B cell (primary cell): Measurements from ENCODE around the gene HLCS. TPM values are rescaled to one million over a fixed set of nuclear protein-coding genes. Genes with fewer than 3 reads are reported as not detected.

Experiments
- ATAC-seq: fragments of 200-7000 bp; cut with Tn5 transposase; one replicate; pipeline ENCODE4 v1.10.0; 2021; ENCODE audit warnings: low read depth, mild to moderate bottlenecking, moderate number of reproducible peaks, moderate library complexity
- CTCF ChIA-PET: fragments of 350-600 bp; sonication (Branson Sonifier 250); formaldehyde crosslinking; loops from one replicate; lab custom pipeline; 2021; ENCODE audit warnings: antibody characterized with exemption, inconsistent platforms; lab: Charles Lee
- POLR2A ChIA-PET: fragments of 350-600 bp; sonication (Branson Sonifier 250); formaldehyde crosslinking; loops from one replicate; lab custom pipeline; 2021; ENCODE audit warnings: antibody characterized with exemption; lab: Charles Lee
- DNase-seq: peaks from one replicate; pipeline ENCODE4 v3.0.0; 2013
- H2AFZ ChIP-seq: 2 replicates; pipeline ENCODE4 v1.6.1; 2012; ENCODE audit warnings: mild to moderate bottlenecking, low read depth, low read length; ENCODE audit not compliant: insufficient read depth, poor library complexity, severe bottlenecking
- H3K27ac ChIP-seq, 2 donors: 1 replicate in 1 of 2; 2 replicates in 1 of 2; pipeline ENCODE4 v1.5.1; 2012 to 2013; ENCODE audit warnings: low read length in 2 of 2, mild to moderate bottlenecking in 2 of 2, moderate library complexity in 1 of 2
- H3K27me3 ChIP-seq, 4 experiments: fragments of 200-600 bp in 1 of 4; sonication (generic) in 1 of 4; replicated peaks in 1 of 4; 1 replicate in 2 of 4; 2 replicates in 2 of 4; pipeline versions ENCODE4 v1.6.1 to v1.7.0; 2013 to 2016; ENCODE audit warnings: low read length in 3 of 4, mild to moderate bottlenecking in 2 of 4, mixed read lengths in 1 of 4, moderate library complexity in 1 of 4; ENCODE audit not compliant: insufficient read depth in 4 of 4, control insufficient read depth in 3 of 4; ENCODE audit errors: control extremely low read depth in 1 of 4
- H3K36me3 ChIP-seq, 2 experiments: replicated peaks in 1 of 2; 1 replicate in 1 of 2; 2 replicates in 1 of 2; pipeline versions ENCODE4 v1.6.1 to v1.7.1; 2013; ENCODE audit warnings: low read length in 1 of 2; ENCODE audit not compliant: insufficient read depth in 2 of 2, control insufficient read depth in 1 of 2; ENCODE audit errors: control extremely low read depth in 1 of 2, extremely low read depth in 1 of 2
- H3K4me1 ChIP-seq, 2 donors: fragments of 200-600 bp in 1 of 2; sonication (generic) in 1 of 2; 1 replicate in 1 of 2; 2 replicates in 1 of 2; pipeline versions ENCODE4 v1.5.1 to v1.6.1; 2013 to 2017; ENCODE audit warnings: low read length in 2 of 2; ENCODE audit not compliant: control insufficient read depth in 2 of 2, insufficient read depth in 2 of 2
- H3K4me2 ChIP-seq: replicated peaks from 2 replicates; pipeline ENCODE3; 2012; ENCODE audit warnings: mild to moderate bottlenecking, low read depth, low read length; ENCODE audit not compliant: poor library complexity, severe bottlenecking
- H3K4me3 ChIP-seq, 5 experiments: fragments of 200-600 bp in 1 of 5; sonication (generic) in 1 of 5; 1 replicate in 3 of 5; 2 replicates in 2 of 5; pipeline versions ENCODE4 v1.5.1 to v1.7.0; 2011 to 2016; ENCODE audit warnings: low read length in 4 of 5, mild to moderate bottlenecking in 4 of 5, low read depth in 2 of 5, control low read depth in 1 of 5, moderate library complexity in 1 of 5; ENCODE audit not compliant: insufficient read depth in 1 of 5; ENCODE audit errors: control extremely low read depth in 1 of 5, extremely low read depth in 1 of 5
- H3K79me2 ChIP-seq: fragments of 200-600 bp; sonication (generic); one replicate; pipeline ENCODE4 v1.6.0; 2016; ENCODE audit warnings: low read length; ENCODE audit not compliant: control insufficient read depth, insufficient read depth
- H3K9ac ChIP-seq: fragments of 200-600 bp; sonication (generic); 2 replicates; pipeline ENCODE4 v1.6.1; 2017; ENCODE audit warnings: mild to moderate bottlenecking, low read length, moderate library complexity
- H3K9me3 ChIP-seq, 3 donors: one replicate each; pipeline versions ENCODE4 v1.6.1 to v1.7.1; 2013; ENCODE audit warnings: low read length in 2 of 3; ENCODE audit not compliant: control insufficient read depth in 2 of 3, insufficient read depth in 1 of 3; ENCODE audit errors: control extremely low read depth in 1 of 3
- H4K20me1 ChIP-seq: 2 replicates; pipeline ENCODE4 v1.6.0; 2012; ENCODE audit warnings: mild to moderate bottlenecking, low read length; ENCODE audit not compliant: insufficient read depth, control insufficient read depth, poor library complexity, severe bottlenecking
- H3K27ac Mint-ChIP-seq: one replicate; pipeline ENCODE4 v1.8.0; 2021; ENCODE audit warnings: mixed read lengths
- H3K27me3 Mint-ChIP-seq: one replicate; pipeline ENCODE4 v1.8.0; 2021; ENCODE audit warnings: mixed read lengths
- H3K4me1 Mint-ChIP-seq: one replicate; pipeline ENCODE4 v1.8.0; 2021; ENCODE audit warnings: mixed read lengths
- H3K4me3 Mint-ChIP-seq: one replicate; pipeline ENCODE4 v1.8.0; 2021; ENCODE audit warnings: mixed read lengths
- H3K9me3 Mint-ChIP-seq: one replicate; pipeline ENCODE4 v1.8.0; 2022; ENCODE audit warnings: mixed read lengths; ENCODE audit not compliant: insufficient read depth
- CTCF ChIP-seq: fragments of 200-600 bp; IDR thresholded peaks from one replicate; pipeline ENCODE4 v1.8.0; 2022; ENCODE audit warnings: antibody characterized with exemption, mild to moderate bottlenecking
- EZH2 ChIP-seq: IDR thresholded peaks from 2 replicates; pipeline ENCODE4 v1.6.1; 2012; ENCODE audit warnings: borderline replicate concordance, low read depth, mild to moderate bottlenecking, moderate library complexity, low read length; ENCODE audit not compliant: insufficient read depth, poor library complexity, severe bottlenecking
- WGBS: methylation state at CpG from one replicate; pipeline ENCODE4 v1.1.5; 2013; ENCODE audit warnings: missing lambda C conversion rate; ENCODE audit not compliant: insufficient coverage; 5-methylcytosine and 5-hydroxymethylcytosine counted together
- intact Hi-C: fragments of 100-400 bp; cut with micrococcal nuclease; formaldehyde crosslinking; loops from one replicate; pipeline ENCODE4 v1.10.0; 2022
- polyA plus RNA-seq: library from polyadenylated mRNA; depleted of rRNA; stranded (reverse); fragments of >200 nt; gene quantifications from 2 replicates; pipeline ENCODE4 v1.2.3, GENCODE V29; 2012
- total RNA-seq, 2 donors: library from RNA; stranded (reverse); fragments of 120-200 nt in 1 of 2; gene quantifications; 1 replicate in 1 of 2; 2 replicates in 1 of 2; pipeline versions ENCODE4 v1.2.3 to v1.2.4, GENCODE V29; 2013 to 2022

HLCS gene
- total and polyA plus RNA-seq, 2 donors (not counting 1 experiment from before 2014, with no cell fraction given): 4.4 to 14.7 TPM

DNA sequence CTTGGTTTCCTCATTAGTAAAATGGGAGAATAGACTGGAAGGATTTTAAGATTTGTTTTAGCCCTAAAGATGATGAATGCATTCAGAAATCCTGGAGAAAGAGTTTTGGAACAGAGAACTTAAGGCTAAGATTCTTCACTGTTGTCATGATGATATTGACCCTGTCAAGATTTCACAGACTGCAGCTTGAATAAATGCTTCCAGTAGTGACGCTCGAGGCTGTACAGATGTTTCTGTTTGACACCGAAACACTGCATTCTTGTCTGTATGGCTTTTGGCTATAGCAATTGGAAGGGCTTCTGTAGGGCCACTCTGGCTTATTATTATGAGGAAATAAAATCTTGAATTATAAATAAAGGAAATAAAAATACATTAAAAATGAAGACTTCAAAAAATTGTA is 241.8 kb downstream of the HLCS start:
- no peak overlapping the region for H3K27ac Mint-ChIP-seq
- Histone ChIP-seq H3K4me3 (no peak overlapping the region), H3K9me3 (peaks cover 0 to 5% (median 0%) of the 10 kb centered on the region in 3 donors), H3K4me2 (no peak overlapping the region), H4K20me1 (no peaks in the 10 kb centered on the region), H3K27me3 (no peaks in the 10 kb centered on the region), H3K79me2 (no peaks in the 10 kb centered on the region), H3K9ac (no peak overlapping the region), H3K4me1 (no peaks in the 10 kb centered on the region), H2AFZ (no peak overlapping the region), H3K27ac (no peak overlapping the region), H3K36me3 (no peaks in the 10 kb centered on the region)
- no peak for DNase-seq
- no peak overlapping the region for H3K4me3 Mint-ChIP-seq
- no peak for TF ChIP-seq CTCF
- TF ChIP-seq EZH2: no peak
- POLR2A ChIA-PET: no interaction called here
- intact Hi-C loops: no loop called here
- no peak for ATAC-seq
- CTCF ChIA-PET: no interaction called here
- H3K27me3 Mint-ChIP-seq: peaks cover 17% of the 10 kb centered on the region
- WGBS: no CpG with 5 or more reads among the region's 3 CpGs
- no peaks in the 10 kb centered on the region for H3K4me1 Mint-ChIP-seq
- no peaks in the 10 kb centered on the region for H3K9me3 Mint-ChIP-seq

GRCh38 chr21:36723371-36723881 is 243.0 kb downstream of the HLCS start:
- H3K27ac ChIP-seq: no peak overlapping the region
- no peak for DNase-seq
- no peak overlapping the region for H3K9ac ChIP-seq
- Mint-ChIP-seq H3K9me3 (no peaks in the 10 kb centered on the region), H3K27me3 (peaks cover 26% of the 10 kb centered on the region), H3K4me1 (no peaks in the 10 kb centered on the region), H3K4me3 (no peak overlapping the region), H3K27ac (no peak overlapping the region)
- no peak overlapping the region for H3K4me2 ChIP-seq
- H3K36me3 ChIP-seq: no peaks in the 10 kb centered on the region
- H3K79me2 ChIP-seq: no peaks in the 10 kb centered on the region
- no peak for ATAC-seq
- ChIA-PET POLR2A (no interaction called here), CTCF (no interaction called here)
- WGBS: 93% methylated on average over 12 of the region's 14 CpGs
- TF ChIP-seq CTCF: no peak
- no peak for TF ChIP-seq EZH2
- H4K20me1 ChIP-seq: no peaks in the 10 kb centered on the region
- intact Hi-C loops: no loop called here
- peaks cover 0 to 5% (median 0%) of the 10 kb centered on the region in 3 donors for H3K9me3 ChIP-seq
- no peak overlapping the region for H2AFZ ChIP-seq
- H3K4me3 ChIP-seq: no peak overlapping the region
- H3K27me3 ChIP-seq: no peaks in the 10 kb centered on the region
- H3K4me1 ChIP-seq: no peaks in the 10 kb centered on the region
